NCI-H2196 treated with DMSO at 0.1 percent for 48 hours (cell line): ENCODE results near the gene CH25H.
"Not testable (repeated sequence)": the region's sequence is repeated elsewhere in the genome, so short reads cannot be mapped to it uniquely, and the experiment has no call there.

Source experiments
- DNase-seq: peaks from one replicate; lab custom pipeline; 2025; ENCODE audit not compliant: unreplicated experiment; lab: John Stamatoyannopoulos, UW

The CH25H gene

DNA sequence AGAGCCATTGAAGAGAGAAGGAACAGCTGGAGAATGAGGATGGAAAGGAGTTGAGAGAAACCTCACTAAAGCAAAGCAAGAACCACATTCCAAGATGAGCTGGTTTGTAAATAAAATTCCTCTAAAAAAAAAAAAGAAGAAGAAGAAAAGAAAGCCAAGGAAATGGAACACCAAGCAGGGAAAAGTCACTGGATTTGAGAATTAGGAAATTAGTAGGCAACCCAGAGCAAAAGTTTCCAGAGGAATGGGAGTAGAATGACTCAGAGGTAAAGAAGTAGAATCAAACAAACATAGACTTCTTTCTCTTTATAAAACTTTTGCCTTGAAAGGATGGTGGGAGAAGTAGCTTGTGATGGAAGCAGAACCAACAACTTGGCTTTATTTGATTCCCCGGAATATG lies 3.9 kb downstream of the CH25H start:
- no peak for DNase-seq

GRCh38 chr10:89202033-89202425 lies 5.1 kb downstream of the CH25H start:
- no peak for DNase-seq

GRCh38 chr10:89201345-89202032 lies 5.6 kb downstream of the CH25H start:
- DNase-seq = no peak

- DNase-seq = no peak
Measured at GRCh38 chr10:89197473-89197872, 9.6 kb downstream of the CH25H start.

GRCh38 chr10:89191301-89191700 lies 15.8 kb downstream of the CH25H start:
- DNase-seq = not testable (repeated sequence)

GRCh38 chr10:89189211-89189734 lies 17.8 kb downstream of the CH25H start:
- no peak for DNase-seq

DNA sequence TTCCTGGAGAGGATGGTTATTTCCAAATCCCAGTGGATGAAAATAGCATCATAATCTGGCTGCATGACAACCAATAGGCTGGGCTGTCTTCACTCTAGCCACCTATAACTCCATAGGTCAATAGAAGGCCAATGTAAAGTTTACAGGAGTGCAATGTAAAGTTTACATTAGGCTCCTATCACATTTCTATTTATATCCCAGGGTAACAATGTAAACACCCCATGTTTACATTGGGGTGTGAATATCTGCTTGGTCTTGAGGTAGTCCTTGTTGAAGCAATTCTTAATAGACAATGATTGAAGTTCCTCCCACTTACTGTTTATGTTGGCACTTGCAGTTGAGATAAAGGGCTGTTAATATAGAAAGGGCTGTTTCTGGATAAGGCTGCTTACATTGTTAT lies 21.5 kb downstream of the CH25H start:
- DNase-seq = no peak

GRCh38 chr10:89184638-89185037 lies 22.5 kb downstream of the CH25H start:
- DNase-seq = no peak

DNA sequence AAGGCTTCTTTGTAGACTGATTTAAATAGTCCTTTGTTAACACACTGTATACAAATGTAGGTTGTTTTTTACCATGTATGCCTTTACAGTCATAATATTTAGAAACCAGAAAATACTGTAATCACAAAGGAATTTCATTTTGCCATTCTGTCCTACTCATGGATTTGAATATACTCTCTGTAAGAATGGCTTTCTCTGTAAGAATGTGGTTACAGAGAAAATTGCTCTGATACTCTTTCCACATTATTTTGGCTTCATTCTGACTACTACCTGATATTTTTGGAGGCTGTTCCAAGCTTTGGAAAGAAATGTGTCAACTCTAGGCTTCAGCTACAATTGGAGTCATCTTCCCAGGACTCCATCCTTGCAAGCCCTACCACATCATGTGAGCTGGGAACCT lies 23.5 kb downstream of the CH25H start:
- DNase-seq = no peak

DNA sequence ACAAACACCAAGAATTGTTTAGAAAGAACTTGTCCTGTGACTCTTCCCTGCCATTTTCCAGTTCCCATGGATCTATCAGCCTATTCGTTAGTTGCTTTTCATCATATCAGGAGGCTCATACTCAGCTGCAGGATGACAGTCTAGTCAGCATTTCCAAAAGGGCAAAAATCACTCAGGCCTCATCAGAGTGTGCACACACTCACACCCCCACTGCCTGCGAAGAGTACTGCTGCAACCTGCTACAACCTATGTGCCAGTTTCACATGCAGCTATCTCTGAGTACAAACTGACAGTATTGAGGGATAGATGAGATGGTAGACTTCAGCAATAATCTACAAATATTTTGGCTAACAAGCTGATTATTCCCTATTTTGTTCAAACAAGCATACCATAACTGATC lies 24.2 kb downstream of the CH25H start:
- no peak for DNase-seq

DNA sequence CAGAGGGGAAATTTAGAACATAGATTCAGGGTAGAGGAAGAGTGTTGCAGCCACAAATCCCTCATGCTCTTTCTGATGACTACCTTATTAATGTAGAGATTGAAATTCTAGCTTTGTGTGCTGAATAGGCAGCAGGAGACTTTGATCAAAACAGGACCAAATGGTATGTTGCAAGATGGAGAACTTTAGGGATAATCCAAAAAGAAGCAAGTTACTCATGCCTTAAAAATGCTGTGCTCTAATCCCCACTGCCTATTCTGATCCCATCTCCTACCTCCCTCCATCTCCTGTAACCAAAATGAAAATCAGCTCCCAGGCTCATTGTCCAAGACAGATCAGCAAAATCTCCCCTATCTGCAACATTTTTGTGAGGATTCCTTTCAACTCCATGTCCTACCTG lies 31.3 kb downstream of the CH25H start:
- DNase-seq = no peak

GRCh38 chr10:89173075-89173474 lies 34.0 kb downstream of the CH25H start:
- DNase-seq = no peak

GRCh38 chr10:89171996-89172395 lies 35.1 kb downstream of the CH25H start:
- no peak for DNase-seq

DNA sequence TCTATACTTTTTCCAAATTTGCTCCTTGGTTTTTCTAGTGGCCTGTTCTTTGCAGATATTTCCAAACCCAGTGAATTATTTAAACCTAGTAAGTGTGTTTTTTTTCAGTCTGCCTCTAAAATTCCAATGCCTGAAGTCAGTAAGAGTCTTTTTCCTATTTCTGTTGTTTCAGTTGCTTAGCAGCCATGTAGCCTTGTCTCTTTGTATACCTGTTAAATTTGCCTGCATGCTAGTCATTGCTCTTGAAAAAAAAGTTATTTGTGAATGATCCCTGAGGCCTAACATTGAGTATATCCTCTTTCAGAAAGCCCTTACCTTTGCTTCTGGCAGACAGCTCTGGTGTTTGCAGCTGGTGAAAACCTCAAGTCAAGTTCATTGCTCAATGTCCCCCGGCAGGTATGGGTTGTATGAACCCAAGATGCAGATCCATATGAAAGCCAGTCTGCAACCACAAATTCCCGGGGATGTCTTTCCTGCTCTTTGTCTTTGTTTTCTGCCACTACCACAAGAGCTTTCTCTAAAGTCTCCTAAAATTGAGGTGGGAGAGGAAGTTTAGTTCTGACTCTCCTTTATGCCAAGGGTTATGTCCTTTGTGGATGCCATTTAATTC lies 35.7 kb downstream of the CH25H start:
- no peak for DNase-seq

DNA sequence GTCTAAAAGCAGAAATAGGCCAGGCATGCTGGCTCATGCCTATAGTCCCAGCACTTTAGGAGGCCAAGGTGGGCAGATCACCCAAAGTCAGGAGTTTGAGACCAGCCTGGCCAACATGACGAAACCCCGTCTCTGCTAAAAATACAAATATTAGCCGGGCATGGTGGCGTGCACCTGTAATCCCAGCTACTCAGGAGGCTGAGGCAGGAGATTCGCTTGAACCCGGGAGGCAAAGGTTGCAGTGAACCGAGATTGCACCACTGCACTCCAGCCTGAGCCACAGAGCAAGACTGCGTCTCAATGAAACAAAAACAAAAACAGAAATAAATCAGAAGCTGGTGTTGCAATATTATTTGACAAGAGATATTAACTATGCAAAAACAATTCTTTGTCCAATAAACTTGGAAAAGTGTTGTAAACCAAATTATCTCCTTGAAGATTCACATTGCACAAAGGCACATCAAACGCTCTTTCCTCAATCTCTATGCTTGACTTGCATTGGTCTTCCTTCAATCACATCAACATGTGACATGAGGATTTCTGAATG lies 38.7 kb downstream of the CH25H start:
- not testable (repeated sequence) for DNase-seq

GRCh38 chr10:89167915-89168314 lies 39.2 kb downstream of the CH25H start:
- DNase-seq = no peak

DNA sequence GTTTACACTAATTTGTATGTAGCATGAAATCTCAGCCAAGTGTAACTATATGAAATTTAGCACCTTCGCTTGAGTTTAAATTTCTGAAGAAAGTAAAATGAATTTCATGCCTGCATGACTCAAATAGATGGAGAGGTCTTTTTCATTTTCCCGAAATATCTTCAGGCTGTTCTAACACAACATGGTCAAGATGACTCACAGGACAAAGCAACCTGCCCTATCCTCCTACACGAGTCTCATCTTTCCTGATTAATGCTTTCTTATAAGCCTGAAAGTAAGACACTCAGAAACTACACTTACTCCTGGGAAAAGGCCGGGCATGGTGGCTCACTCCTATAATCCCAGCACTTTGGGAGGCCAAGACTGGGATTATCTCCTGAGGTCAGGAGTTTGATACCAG lies 41.2 kb downstream of the CH25H start:
- no peak for DNase-seq

DNA sequence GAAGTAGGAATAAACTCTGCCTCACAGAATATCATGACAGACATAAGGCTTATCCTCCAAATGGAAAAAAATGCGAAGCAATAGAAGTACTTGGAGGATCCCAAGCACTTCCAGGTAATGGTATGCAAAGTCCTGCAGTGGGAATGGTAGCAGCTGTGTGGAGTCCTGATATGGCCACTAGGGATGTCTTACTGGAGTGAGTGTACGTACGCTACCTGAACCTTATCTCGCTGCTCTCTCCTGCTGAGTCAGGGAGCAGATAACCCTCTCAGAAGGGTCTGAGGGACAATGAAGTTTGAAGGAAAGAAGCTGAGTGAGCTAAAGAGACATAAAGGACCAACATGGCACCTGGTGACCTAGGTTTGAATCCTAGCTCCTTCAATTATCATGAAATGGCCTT lies 42.2 kb downstream of the CH25H start:
- DNase-seq = no peak

DNA sequence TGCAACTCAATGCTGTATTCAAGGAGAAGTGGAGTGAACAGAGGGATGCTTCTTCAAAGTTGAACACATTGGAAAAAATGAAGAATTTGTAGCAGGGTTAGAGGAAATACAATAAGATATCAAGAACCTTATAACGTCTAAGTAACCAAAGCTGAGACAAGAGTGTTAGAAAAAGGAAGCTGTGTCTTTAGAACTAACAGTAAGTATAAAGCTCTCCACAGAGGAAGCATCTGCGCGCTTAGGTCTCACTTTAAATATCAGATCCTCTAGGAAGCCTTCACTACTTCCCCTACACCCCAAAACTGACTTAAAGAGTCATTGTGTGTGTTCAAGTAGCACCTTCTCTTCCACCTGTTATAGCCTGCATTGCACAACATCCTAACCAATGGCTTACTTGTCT lies 43.0 kb downstream of the CH25H start:
- DNase-seq = no peak

DNA sequence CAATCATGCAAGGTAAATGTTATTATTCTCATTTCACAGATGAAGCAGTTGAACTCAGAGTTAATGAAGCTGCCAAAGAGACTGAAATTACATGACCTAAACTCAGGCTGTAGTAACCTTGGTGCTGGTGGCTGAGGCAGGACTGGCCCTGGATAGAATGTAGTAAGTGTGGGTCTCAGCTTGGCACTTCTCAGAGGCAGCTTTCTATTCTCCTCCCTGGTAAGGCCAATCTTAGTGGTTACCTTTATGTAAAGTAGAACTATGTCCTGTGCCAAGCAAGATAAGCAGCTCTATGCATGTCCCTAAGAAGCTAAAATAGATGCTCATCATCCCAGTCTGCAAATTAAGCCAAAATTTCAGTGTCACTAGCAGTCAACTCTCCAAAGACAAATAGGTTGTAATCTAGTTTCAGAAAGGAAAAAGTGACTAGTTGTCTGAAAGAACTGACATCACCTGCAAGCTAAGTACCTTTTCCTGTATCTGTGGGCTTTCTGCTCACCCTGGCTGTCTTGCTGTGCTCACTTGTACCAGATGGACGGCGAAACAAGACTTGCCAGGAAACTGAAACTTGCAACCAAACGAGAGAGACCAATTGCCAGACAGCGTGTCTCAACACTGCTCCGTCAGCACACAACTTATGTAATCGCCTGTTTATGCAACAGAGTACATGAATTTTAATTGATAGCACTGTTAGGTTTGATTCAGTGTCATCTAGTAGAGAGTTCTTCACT lies 43.7 kb downstream of the CH25H start:
- no peak for DNase-seq

- DNase-seq = no peak
Measured at GRCh38 chr10:89162596-89162995, 44.5 kb downstream of the CH25H start.

GRCh38 chr10:89160339-89160738 lies 46.8 kb downstream of the CH25H start:
- no peak for DNase-seq
